GF-D8 (cell line): ENCODE data around the gene YPEL2.
A peak's percentile ranks its signal among the peaks of the same experiment; 100 is the strongest.
"Not testable (repeated sequence)": the region's sequence is repeated elsewhere in the genome, so short reads cannot be mapped to it uniquely, and the experiment has no call there.

ENCODE experiments used
- DNase-seq: peaks from one replicate; lab custom pipeline; 2025; lab: John Stamatoyannopoulos, UW

The YPEL2 gene

DNA sequence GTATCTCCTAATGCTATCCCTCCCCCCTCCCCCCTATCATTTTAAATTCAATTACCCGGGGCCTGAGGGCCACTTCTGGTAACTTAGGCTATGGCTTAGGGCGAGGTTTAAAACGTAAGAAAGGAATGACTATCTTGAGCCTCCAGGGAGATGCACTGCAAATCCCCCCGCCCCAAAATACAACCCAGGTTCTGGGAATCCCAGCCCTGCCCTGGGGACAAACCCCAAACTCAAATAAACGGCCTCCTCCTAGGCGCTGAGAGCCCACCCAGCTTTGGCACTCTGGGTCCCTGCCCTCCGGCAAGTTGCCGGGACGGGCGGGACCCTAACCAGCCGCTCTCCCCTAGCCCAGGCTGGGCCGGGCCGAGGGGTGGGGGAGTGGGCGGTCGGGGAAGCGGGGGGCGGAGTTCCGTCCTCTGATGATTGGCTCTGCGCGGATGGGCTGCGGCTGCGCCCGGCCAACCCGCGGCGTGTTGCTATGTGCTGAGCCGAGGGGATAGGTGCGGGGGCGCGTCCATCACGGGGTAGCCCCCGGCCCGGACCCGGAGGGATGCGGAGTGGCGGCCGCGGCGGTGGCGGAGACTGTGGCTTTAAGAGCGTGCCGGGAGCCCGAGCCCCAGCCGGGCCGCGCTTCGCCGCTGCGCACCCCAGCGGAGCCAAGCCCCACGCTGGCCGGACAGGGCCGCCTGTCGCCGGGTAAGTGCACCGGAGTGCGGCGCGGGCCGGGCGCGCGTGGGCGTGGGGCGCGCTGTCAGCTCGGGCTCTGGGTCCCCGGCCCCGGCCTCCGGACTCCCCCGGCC, at the start of gene YPEL2:
Gene YPEL2 (plus strand): TSS at position 527 of the 800 bp plus-strand sequence. CDS start 21,755 bp downstream, outside the sequence.
- peak; percentile 61 for DNase-seq

GRCh38 chr17:59284317-59284716, 47.1 kb upstream of the YPEL2 start:
- DNase-seq, result no peak

- DNase-seq, result peak; percentile 76
These were observed 44.0 kb upstream of the YPEL2 start for GRCh38 chr17:59287452-59287851.

DNA sequence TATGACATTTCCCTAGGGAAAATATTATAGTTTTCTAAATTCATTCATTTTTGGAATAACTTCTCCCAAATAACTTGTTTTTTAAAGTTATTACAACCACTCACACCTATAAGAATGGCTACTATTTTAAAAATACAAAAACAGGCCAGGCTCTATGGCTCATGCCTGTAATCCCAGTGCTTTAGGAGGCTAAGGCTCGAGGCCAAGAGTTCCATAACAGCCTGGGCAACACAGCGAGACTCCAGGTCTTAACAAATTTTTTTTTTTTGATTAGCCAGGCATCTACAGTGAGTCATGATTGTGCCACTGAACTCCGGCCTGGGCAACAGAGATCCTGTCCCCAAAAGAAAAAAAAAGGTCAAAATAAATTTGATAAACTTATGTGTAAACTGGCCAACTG, 43.6 kb upstream of the YPEL2 start:
- no peak for DNase-seq

GRCh38 chr17:59289981-59290301, 41.5 kb upstream of the YPEL2 start:
- DNase-seq, result no peak

- peak; percentile 60 for DNase-seq
These were observed 41.0 kb upstream of the YPEL2 start for GRCh38 chr17:59290302-59290998.

DNA sequence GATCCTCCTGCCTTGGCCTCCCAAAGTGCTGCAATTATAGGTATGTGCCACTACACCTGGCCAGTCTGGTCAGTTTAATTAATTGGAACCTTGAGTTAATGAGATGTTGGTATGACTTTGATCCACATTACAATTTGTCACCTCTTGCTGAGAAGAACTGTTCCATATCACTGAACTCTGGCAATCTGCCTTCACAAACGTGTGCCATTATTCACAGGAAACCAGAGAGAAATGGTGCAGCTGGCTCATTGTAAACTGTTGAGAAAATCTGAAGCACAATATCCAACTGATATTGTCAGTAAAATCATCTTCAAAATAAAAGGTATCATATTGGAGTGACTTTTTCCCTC, 39.3 kb upstream of the YPEL2 start:
- DNase-seq, result no peak

DNA sequence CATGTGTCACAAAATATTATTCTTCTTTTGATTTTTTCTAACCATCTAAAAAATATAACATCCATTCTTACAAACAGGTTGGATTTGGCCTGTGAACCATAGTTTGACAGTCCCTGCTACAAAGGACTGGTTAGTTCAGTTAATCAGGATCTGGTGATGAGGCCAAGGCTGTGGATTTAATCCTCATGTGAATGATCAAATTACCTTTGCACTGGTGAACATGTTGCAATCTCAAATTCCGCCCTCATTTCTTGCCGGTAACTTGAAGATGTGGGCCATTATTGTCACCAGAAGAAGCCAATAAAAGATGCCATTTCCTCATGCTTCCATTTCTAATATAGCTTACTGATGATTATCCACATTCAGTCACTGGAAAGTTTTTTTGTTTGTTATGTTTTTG, 35.3 kb upstream of the YPEL2 start:
- DNase-seq, result no peak

GRCh38 chr17:59298521-59298920, 32.9 kb upstream of the YPEL2 start:
- DNase-seq, result no peak

DNA sequence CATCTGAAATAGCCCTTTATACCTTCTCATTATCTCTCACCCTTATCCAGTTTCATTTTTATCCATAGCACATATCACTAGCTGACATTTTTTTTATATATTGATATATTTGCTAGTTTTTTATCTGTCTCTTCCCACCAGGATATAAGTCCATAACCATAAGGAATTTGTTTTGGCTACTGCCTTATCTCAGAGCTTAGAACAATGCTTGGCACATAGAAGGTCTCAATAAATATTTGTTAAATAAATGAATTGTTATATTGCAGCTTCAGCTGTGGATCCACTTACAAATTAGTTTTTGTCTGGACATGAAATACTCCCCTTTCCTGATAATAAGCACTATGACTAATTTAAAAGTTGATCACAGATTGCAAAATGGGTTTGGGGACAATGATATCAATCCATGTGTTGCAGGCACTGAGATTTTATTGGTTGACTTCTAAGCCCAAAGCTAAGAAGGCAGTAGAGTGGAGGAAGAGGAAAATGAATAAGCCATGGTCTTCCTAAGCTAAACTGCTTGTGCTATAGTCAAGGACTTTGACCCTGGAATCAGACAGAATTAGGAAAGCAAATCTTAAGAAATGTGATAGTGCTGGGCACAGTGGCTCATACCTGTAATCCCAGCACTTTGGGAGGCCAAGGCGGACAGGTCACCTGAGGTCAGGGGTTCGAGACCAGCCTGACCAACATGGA, 31.9 kb upstream of the YPEL2 start:
- DNase-seq, result no peak

GRCh38 chr17:59300941-59301340, 30.5 kb upstream of the YPEL2 start:
- no peak for DNase-seq

GRCh38 chr17:59304811-59305210, 26.6 kb upstream of the YPEL2 start:
- DNase-seq, result no peak

- DNase-seq, result no peak
These were observed 21.1 kb upstream of the YPEL2 start for GRCh38 chr17:59310263-59310920.

GRCh38 chr17:59311051-59311468, 20.4 kb upstream of the YPEL2 start:
- peak; percentile 17 for DNase-seq

GRCh38 chr17:59311521-59311920, 19.9 kb upstream of the YPEL2 start:
- not testable (repeated sequence) for DNase-seq

DNA sequence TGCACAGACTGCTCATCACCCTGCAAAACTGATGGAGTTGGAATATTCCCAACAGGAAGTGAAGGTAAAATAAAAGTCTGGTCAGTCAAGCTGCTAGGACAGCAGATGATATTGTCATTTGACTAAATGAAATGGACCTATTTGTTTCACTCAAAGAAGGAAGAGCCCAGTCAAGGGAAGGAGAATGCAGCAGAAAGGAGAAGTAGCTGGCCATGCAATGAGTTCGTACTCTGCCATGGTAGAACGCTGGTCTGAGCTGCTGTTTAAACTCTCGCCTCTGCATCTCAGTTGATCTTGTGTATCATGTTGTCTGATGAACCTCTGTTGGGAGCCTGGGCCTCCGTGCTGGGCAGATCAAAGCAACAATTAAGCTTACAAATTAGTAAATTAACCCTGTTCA, 15.6 kb upstream of the YPEL2 start:
- DNase-seq, result no peak

- DNase-seq, result no peak
These were observed 4.1 kb upstream of the YPEL2 start for GRCh38 chr17:59327121-59327980.

DNA sequence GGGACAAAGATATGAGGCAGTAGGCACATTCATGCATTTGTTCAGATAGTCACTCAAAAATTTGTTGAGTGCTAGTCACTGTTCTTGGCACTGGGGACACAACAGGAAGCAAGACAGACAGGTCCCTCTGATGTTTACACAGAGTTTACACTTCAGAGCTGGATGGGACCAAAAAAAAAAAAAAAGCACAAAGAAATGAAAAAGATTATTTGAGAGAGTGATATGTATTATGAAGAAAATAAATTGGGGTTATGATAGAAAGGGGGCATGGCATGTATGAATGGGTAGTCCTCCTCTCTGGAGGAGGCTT, 3.5 kb upstream of the YPEL2 start:
- DNase-seq, result no peak

DNA sequence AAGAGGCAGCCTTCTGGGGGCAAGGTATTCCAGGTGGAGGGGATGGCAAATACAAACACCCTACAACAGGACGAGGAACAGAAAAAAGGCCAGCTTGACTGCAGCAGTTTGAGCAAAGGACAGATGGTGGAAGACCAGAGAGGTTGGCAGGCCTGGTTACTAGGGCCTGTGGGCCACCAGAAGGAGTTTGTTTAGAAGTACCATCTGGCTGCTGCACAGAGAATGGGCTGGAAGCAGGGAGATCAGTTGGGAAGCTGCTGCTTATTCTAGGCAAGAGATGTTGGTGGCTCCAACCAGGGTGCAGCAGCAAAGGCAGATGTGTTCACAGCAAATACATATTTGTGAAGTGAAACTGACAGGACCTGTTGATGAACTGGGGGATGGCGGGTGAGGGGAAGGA, 2.9 kb upstream of the YPEL2 start:
- no peak for DNase-seq

- DNase-seq, result peak; percentile 71
These were observed 2.0 kb upstream of the YPEL2 start for GRCh38 chr17:59329176-59330052.
